GM10248 (cell line): ENCODE results near the gene DPH1.
A peak's percentile ranks its signal among the peaks of the same experiment; 100 is the strongest.
"Not testable (repeated sequence)": the region's sequence is repeated elsewhere in the genome, so short reads cannot be mapped to it uniquely, and the experiment has no call there.

Experiments
- CTCF ChIA-PET: fragments of 300-600 bp; sonication (Branson Sonifier 250); formaldehyde crosslinking; extraction: SDS; loops from one replicate; lab custom pipeline; 2021; ENCODE audit warnings: antibody characterized with exemption; lab: Yijun Ruan, JAX
- POLR2A ChIA-PET: fragments of 350-650 bp; sonication (Branson Sonifier 250); formaldehyde crosslinking; extraction: SDS; loops from one replicate; lab custom pipeline; 2020; ENCODE audit warnings: antibody characterized with exemption; lab: Yijun Ruan, JAX
- DNase-seq: peaks from one replicate; pipeline ENCODE4 v3.0.0; 2012; ENCODE audit errors: extremely low spot score
- CTCF ChIP-seq: IDR thresholded peaks from 2 replicates; pipeline ENCODE4 v1.5.1; 2012; ENCODE audit warnings: mild to moderate bottlenecking, low read depth; ENCODE audit errors: extremely low read depth, missing control alignments, control extremely low read depth

Gene DPH1

GRCh38 chr17:2029911-2030778 is at the start of gene DPH1:
DPH1 (plus strand) TSS chr17:2030153; CDS start chr17:2030170, 17 bp downstream.
- DNase-seq = peak; percentile 92
- ChIA-PET POLR2A (no interaction called here), CTCF (interaction anchor here (1.6 to 4.8 kb wide), 3 partner anchors 11 to 386 kb away, joined by 4 to 20 read pairs (median 5); partner anchors contain the start of gene OVCA2)
- no peak for TF ChIP-seq CTCF

GRCh38 chr17:1980665-1981250 is 49.2 kb upstream of the DPH1 start:
- no peak for TF ChIP-seq CTCF
- CTCF ChIA-PET = interaction anchor here (0.8 kb wide), 1 partner anchor 40 kb away, joined by 3 read pairs; no protein-coding TSS in a partner anchor
- POLR2A ChIA-PET = interaction anchor here (0.7 kb wide), 1 partner anchor 40 kb away, joined by 8 read pairs; no protein-coding TSS in a partner anchor
- DNase-seq = no peak

DNA sequence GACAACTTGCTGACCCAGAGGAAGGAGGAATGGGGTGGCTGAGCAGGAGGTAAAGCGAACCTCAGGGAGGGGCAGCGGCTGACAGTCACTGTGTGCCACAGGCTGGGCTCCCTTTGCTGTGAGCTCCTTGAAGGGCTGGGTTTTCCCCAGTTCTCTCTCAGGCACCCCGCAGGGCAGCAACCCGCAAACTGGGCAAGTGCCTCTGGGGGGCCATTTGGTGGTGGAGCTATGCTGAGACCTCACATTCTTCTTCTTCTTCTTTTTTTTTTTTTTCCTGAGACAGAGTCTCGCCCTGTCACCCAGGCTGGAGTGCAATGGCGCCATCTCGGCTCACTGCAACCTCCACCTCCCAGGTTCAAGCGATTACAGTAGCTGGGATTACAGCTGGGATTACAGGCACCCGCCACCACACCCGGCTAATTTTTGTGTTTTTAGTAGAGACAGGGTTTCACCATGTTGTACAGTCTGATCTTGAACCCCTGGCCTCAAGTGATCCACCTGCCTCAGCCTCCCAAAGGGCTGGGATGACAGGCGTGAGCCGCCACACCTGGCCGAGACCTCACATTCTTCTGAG is 47.1 kb upstream of the DPH1 start:
- POLR2A ChIA-PET, DNase-seq: not testable (repeated sequence)
- CTCF ChIA-PET = interaction anchor here (1.9 kb wide), 1 partner anchor 14 kb away, joined by 5 read pairs; no protein-coding TSS in a partner anchor

DNA sequence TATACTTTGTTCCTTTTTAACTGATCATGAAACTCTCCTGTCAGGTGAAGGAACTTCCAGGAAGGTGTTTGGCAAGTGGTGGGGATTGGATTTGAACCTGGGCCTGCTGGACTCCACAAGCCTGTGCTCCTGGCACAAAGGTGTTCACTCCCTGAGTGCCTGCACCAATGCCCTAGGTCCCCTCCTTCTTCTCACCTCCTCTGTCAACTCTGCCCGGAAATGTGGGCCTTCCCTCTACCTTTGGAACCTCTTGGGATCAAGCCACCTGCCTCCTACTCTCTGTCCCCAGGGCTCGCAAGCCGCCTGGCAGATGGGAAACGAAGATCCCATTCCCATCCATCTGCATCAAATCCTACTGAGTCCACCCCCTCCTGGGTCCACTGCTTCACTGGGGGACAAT is 44.9 kb upstream of the DPH1 start:
- no peak for TF ChIP-seq CTCF
- DNase-seq = no peak
- ChIA-PET CTCF (no interaction called here), POLR2A (no interaction called here)

DNA sequence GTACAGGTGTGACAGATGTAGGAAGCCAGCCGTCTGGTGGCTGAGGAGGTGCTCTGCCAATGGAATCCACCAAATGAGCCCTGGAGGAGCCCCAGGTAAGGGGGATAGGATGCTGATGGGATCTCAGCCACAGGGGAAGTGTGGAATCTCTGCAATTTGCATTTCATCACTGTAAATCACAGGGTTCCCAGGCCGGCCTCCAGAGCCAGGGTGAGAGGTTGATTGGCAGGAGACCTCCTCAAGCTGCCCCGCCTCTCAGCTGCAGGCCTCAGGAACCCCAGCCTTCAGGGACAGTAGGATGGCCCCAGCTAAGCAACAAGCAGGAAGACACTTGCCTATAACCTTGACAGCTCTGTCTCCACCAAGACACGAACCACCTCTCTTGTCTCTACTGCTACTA is 44.3 kb upstream of the DPH1 start:
- CTCF ChIA-PET = no interaction called here
- no peak for TF ChIP-seq CTCF
- no peak for DNase-seq
- POLR2A ChIA-PET = no interaction called here

DNA sequence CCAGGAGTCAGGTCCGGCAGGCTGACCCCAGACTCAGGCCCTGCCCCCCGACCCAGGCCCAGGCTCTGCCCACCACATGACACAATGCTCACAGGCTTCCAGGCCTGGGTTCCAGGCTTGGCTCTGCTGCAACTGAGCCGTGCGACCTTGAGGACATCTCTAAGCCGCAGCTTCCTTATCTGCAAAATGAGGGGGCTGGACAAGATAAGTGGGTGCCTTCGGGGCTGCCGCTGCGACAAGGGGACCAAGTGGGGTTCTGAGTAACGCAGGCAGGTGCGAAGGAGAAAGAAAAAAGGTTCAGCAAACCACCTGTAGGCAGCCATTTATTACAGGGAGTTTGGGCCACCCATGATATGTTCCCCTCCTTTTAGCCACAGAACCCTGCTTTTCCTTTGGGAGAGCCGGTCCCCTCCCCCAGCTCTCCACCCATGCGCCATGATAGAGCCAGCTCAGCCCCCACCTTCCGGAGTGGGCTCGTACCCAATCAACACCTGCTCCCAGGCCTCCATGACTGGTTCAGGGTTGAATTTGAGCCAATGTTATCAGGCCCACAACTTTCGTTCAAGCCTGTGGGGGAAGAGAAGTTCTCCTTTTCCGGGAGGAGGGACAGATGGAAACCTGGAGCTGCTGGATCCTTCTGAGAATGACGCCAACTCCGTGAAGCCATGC is 43.0 kb upstream of the DPH1 start:
- ChIA-PET CTCF (no interaction called here), POLR2A (no interaction called here)
- DNase-seq = no peak
- TF ChIP-seq CTCF = no peak
